HPDE6-E6E7 (cell line): ENCODE data around the gene STK17A.
A peak's percentile ranks its signal among the peaks of the same experiment; 100 is the strongest.

Source experiments
- DNase-seq: peaks from one replicate; pipeline ENCODE4 v3.0.0; 2011; ENCODE audit warnings: missing footprints; ENCODE audit errors: extremely low spot score

The STK17A gene

GRCh38 chr7:43582503-43583423 is at the start of gene STK17A:
STK17A (plus strand) TSS chr7:43583108; CDS start chr7:43583244, 136 bp downstream.
- peak; percentile 87 for DNase-seq

GRCh38 chr7:43533801-43534479 is 49.0 kb upstream of the STK17A start:
- no peak for DNase-seq

- no peak for DNase-seq
Measured at GRCh38 chr7:43535031-43535451, 47.9 kb upstream of the STK17A start.

DNA sequence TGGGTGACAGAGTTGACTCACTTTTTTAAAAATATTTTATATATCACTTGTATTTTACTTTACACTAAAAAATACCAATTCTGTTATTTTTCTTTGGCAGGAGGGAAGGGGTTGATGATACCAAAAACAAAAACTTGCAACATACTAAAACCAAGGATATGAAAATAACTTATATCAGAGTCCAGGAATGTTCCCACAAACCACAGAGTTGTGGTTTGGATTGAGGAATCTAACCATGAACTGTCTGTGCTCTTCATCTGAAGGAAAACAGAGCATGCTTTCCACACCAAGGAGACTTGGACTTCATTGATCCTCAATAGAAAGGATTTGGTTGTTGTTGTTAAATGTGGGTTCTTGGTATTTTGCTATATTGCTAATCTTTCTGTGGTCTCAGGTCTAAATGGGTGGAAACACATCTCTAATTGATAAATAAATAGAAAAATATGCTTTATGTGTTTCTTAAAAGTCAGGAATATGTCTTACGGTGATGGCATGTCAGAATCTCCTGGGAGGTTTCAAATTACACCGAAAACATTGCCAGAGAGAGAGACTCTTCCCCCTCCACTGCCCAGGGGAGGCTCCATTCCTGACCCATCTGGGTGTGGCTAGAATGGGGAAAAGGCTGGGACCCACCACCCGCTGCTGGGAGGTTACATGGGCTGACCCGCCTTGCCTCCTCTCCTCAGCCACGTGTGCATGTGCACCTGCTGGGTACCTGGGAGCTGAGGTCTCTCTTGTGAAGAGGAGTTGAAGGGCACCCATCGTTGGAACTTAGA is 46.9 kb upstream of the STK17A start:
- DNase-seq: no peak

- no peak for DNase-seq
Measured at GRCh38 chr7:43536773-43537172, 46.1 kb upstream of the STK17A start.

DNA sequence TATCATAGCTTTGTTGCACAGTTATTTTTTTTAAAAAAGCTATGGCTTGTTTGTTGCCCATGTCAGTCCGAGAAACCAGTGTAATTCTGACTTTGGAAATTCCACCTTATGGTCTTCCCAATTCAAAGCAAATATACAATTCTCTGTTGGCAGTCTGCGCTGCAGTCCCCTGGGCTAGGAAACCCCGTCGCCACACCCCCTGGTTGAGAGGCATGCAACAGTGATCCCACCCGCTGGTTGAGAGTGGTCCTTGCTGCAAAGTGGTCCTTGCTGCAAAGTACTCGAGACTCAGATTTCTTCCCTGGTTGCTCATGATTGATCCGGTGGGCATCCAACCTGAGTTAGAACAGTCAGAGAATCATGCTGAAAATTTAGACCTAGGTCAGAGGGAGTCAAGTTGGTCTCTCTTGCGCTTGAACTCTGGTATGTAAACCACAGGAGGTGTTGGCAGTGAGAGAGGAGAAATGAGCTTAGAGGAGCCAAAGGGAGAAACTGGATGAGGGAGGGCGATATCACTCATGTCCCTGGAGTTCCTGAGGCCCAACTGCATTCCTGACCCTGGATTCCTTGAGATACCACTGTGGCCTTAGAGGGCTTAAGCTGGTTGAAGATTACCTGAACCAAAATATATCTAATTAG is 45.0 kb upstream of the STK17A start:
- no peak for DNase-seq

- DNase-seq: no peak
Measured at GRCh38 chr7:43538404-43538771, 44.5 kb upstream of the STK17A start.

DNA sequence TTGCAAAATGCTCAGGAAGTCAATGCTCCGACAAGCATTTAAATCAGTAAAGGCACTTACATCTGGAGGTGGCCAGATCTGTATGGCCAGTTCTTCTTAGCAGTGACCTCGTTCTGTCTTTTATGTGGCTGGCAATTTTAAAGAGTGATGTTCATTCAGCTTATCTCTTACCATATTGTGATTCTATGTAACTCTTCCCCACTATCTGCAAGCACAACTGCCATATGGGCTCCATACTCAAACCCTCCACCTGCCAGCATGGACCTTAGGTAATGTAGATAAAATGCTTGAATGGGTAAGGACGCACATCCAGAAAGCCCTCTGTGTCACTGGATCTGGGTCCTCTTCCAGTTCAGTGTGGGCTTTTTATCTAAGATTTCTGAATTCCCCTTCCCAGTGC is 42.4 kb upstream of the STK17A start:
- DNase-seq: no peak

DNA sequence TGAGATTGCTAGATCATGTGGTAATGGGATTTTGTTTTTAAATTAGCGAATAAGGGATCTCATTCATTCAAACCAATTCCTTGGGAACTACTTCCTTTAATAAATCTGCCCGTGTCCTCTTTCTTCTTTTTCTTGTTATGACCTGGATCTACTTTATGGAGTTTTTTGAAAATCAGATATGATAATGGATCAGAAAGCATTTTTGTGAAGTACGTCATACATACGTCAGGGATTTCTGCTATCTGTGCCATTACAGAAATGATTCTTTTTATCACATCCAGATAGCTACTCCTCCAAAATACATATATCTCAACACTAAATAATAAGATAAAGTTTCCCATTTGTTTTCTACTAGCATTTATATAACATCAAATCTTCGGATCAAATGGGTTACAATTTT is 40.2 kb upstream of the STK17A start:
- no peak for DNase-seq

DNA sequence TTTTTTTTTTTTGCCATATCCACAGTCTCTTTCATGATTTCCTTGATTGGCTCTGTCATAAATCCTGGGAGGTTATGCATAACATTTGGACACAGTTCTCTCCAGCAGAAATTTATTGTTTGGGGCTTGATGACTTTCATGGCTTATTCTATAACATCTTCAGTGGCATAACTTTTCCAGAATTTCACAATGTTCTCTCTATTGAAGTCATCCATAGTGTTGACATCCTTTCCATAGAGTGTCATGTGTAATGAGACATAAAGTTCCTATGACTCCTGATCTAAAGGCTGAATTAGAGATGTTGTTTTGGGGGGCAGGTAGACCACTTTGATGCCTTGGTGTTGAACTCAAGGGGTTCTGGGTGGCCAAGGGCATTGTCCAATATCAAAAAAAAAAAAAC is 36.7 kb upstream of the STK17A start:
- no peak for DNase-seq

GRCh38 chr7:43550427-43550826 is 32.5 kb upstream of the STK17A start:
- DNase-seq: no peak

GRCh38 chr7:43552122-43552521 is 30.8 kb upstream of the STK17A start:
- no peak for DNase-seq

- DNase-seq: no peak
Measured at GRCh38 chr7:43553999-43554398, 28.9 kb upstream of the STK17A start.

DNA sequence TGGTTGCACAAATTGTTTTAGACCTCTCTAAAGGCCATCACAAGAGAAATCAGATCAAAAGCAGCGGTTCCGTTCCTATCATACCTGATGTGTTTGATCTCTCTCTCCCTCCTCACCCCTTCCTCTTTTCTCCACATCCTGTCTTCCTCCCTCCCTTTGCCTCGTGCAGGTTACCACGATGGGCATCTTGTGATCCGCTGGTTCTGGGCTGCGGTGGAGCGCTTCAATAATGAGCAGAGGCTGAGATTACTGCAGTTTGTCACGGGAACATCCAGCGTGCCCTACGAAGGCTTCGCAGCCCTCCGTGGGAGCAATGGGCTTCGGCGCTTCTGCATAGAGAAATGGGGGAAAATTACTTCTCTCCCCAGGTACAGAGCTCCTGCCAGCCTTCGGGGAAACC is 28.5 kb upstream of the STK17A start:
- no peak for DNase-seq

DNA sequence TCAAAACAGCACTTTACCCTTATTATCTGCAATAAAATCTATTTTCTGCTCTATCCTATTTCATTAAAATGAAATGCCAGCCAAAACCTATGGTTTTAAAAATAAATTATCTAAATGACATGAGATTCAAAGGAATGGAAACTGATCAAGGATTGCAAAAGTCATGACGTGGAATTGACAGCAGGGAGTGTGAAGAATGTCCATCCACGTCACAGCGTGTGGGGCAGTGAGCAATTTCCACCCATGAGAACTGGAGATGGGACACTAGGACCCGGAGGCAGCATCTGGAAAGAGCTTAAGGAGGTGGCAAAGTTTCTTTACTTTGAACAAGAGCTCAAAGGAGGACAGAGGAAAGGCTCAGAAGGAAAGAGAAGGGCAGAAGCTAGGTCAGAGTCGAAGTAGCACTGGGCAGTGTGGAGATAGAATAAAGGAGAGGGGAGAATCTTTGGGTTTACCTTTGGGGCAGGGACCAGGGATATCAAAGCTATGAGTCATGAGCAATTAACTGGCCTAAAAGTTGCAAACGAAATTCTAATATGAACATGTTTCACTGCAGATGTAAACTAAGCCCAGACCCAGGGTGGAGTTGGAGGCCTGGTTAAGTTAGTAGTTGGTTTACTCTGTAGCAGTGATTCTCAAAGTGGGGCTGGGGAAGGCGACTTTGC is 24.9 kb upstream of the STK17A start:
- DNase-seq: no peak

DNA sequence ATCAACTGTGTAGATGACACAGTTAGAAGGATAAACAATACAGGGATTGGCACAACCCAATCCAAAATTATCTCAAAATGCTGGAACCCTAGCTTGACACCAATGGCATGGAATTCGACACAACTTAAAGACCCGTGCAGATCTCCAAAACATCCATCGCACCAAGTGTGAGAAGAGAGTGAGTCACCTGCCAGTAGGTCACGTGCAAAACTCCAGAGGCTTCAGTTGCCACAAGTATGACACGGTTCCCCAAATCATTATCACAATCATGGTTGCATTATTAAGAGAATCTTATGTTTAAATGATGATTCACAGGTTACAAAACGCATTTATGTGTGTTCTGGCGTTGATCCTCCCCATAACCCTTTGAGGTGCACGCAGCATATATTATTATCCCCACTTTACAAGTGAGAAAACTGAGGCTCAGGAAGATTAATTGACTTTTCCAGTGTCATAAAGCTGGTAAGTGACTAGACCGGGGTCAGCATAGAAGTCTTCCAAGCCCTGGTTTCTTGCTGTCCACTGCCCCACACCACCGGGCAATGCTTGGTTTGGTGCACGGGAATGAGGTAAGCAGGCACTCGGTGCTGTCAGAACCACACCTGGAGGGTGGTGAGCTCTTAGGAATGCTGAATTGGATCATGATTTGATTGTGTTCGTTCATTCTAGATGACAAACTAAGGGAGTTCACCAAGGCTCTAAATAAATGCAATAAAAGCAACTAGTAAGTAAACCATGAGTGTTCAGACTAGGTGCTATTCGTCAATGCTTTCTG is 23.6 kb upstream of the STK17A start:
- no peak for DNase-seq

GRCh38 chr7:43559946-43560335 is 23.0 kb upstream of the STK17A start:
- no peak for DNase-seq

DNA sequence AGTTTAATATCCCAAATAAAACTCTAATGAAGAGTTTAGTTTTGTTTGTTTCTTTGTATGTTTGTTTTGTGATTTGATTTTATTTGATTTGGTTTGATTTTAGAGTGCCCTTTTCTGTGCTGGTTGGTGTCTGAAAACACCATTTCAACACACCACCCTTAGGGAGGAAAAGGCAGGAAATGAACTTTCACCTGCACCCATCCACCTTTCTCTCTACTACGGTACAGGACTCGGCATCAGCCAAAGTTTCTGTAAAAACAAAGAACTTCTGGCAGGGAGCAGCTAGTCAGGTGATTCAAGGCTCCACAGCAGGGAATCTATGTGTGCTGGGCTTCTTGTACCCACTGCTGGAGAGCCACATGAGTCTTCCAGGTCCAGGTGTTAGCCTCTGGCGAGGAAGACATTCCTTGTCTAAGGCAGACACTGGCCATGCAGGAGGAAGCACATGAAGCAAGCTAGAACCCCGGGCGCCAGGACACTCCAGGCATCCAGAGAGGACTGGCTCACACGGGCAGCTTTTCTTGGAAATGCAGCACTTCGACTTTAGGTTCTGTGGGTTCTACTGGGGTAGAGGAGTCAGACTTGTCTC is 22.1 kb upstream of the STK17A start:
- DNase-seq: no peak

GRCh38 chr7:43562383-43562782 is 20.5 kb upstream of the STK17A start:
- no peak for DNase-seq

- DNase-seq: no peak
Measured at GRCh38 chr7:43565786-43566185, 17.1 kb upstream of the STK17A start.
